Right forelimb (tissue), 1 donor: ENCODE results near the gene GTF2IRD1.
A peak's percentile ranks its signal among the peaks of the same experiment; 100 is the strongest.
"Not testable (repeated sequence)": the region's sequence is repeated elsewhere in the genome, so short reads cannot be mapped to it uniquely, and the experiment has no call there.

ENCODE experiments used
- DNase-seq: peaks from one replicate; pipeline ENCODE4 v3.0.0-alpha.2; 2018

GTF2IRD1 gene

GRCh38 chr7:74453322-74454011, at the start of gene GTF2IRD1:
TSS of gene GTF2IRD1 (plus strand) at chr7:74453906. CDS start at chr7:74508081, 54,175 bp downstream.
- peak; percentile 85 for DNase-seq

- DNase-seq: no peak
These were observed 49.4 kb upstream of the GTF2IRD1 start for GRCh38 chr7:74404388-74404700.

- no peak for DNase-seq
These were observed 49.0 kb upstream of the GTF2IRD1 start for GRCh38 chr7:74404741-74405140.

- no peak for DNase-seq
These were observed 48.4 kb upstream of the GTF2IRD1 start for GRCh38 chr7:74405191-74405898.

GRCh38 chr7:74405899-74406512, 47.7 kb upstream of the GTF2IRD1 start:
- DNase-seq: no peak

GRCh38 chr7:74407958-74408357, 45.7 kb upstream of the GTF2IRD1 start:
- DNase-seq: no peak

- no peak for DNase-seq
These were observed 44.1 kb upstream of the GTF2IRD1 start for GRCh38 chr7:74409571-74409970.

- DNase-seq: no peak
These were observed 42.9 kb upstream of the GTF2IRD1 start for GRCh38 chr7:74410772-74411171.

- not testable (repeated sequence) for DNase-seq
These were observed 42.1 kb upstream of the GTF2IRD1 start for GRCh38 chr7:74411571-74411970.

GRCh38 chr7:74412056-74412455, 41.6 kb upstream of the GTF2IRD1 start:
- no peak for DNase-seq

- no peak for DNase-seq
These were observed 41.1 kb upstream of the GTF2IRD1 start for GRCh38 chr7:74412603-74413002.

- not testable (repeated sequence) for DNase-seq
These were observed 38.9 kb upstream of the GTF2IRD1 start for GRCh38 chr7:74414595-74415333.

GRCh38 chr7:74417419-74417971, 36.2 kb upstream of the GTF2IRD1 start:
- peak; percentile 82 for DNase-seq

- DNase-seq: no peak
These were observed 35.6 kb upstream of the GTF2IRD1 start for GRCh38 chr7:74418076-74418475.

- no peak for DNase-seq
These were observed 35.2 kb upstream of the GTF2IRD1 start for GRCh38 chr7:74418538-74418937.

GRCh38 chr7:74419232-74419631, 34.5 kb upstream of the GTF2IRD1 start:
- not testable (repeated sequence) for DNase-seq

- DNase-seq: no peak
These were observed 33.7 kb upstream of the GTF2IRD1 start for GRCh38 chr7:74420006-74420405.

- DNase-seq: no peak
These were observed 29.3 kb upstream of the GTF2IRD1 start for GRCh38 chr7:74424291-74424880.

GRCh38 chr7:74428023-74428422, 25.7 kb upstream of the GTF2IRD1 start:
- DNase-seq: no peak

- no peak for DNase-seq
These were observed 24.5 kb upstream of the GTF2IRD1 start for GRCh38 chr7:74429153-74429747.

- not testable (repeated sequence) for DNase-seq
These were observed 23.3 kb upstream of the GTF2IRD1 start for GRCh38 chr7:74430409-74430808.

GRCh38 chr7:74430961-74431466, 22.7 kb upstream of the GTF2IRD1 start:
- DNase-seq: no peak
